HEK293 (cell line): Measurements from ENCODE around the gene C3orf20.

Experiments
- CTCF ChIA-PET: fragments of 350-600 bp; formaldehyde crosslinking; extraction: SDS; loops from one replicate; lab custom pipeline; 2021; ENCODE audit warnings: antibody characterized with exemption; lab: Yijun Ruan, JAX
- POLR2A ChIA-PET: fragments of 300-600 bp; formaldehyde crosslinking; extraction: SDS; loops from one replicate; lab custom pipeline; 2020; ENCODE audit warnings: antibody characterized with exemption, inconsistent platforms; lab: Yijun Ruan, JAX
- H3K27ac ChIP-seq: fragments of 200-500 bp; sonication (Bioruptor generic); 2 replicates; pipeline ENCODE4 v1.5.1; 2014; ENCODE audit warnings: low read depth, low read length, control low read depth, inconsistent platforms; ENCODE audit errors: extremely low read depth
- H3K36me3 ChIP-seq, 2 experiments: fragments of 200-500 bp in 1 of 2; sonication (Bioruptor generic) in 1 of 2; 1 replicate in 1 of 2; 2 replicates in 1 of 2; pipeline ENCODE4 v1.5.1; 2014 to 2017; ENCODE audit warnings: inconsistent platforms in 2 of 2, low read length in 2 of 2; ENCODE audit not compliant: control insufficient read depth in 2 of 2, insufficient read depth in 1 of 2
- H3K4me1 ChIP-seq: fragments of 200-500 bp; sonication (Bioruptor generic); 2 replicates; pipeline ENCODE4 v1.5.1; 2014; ENCODE audit warnings: mild to moderate bottlenecking, low read length, inconsistent platforms; ENCODE audit not compliant: control insufficient read depth, insufficient read depth
- H3K4me3 ChIP-seq: 2 replicates; pipeline ENCODE4 v1.5.1; 2011; ENCODE audit warnings: low read depth, mild to moderate bottlenecking, control low read depth, low read length, moderate library complexity
- H3K9me3 ChIP-seq: fragments of 200-500 bp; sonication (Bioruptor generic); 2 replicates; pipeline ENCODE4 v1.5.1; 2014; ENCODE audit warnings: low read depth, low read length, inconsistent platforms; ENCODE audit not compliant: control insufficient read depth, insufficient read depth
- BCL11A ChIP-seq: fragments of 450-650 bp; formaldehyde crosslinking; IDR thresholded peaks from 2 replicates; pipeline ENCODE4 v1.5.1; 2016; ENCODE audit warnings: low read depth, missing biosample characterization, missing genetic modification characterization
- EGR2 ChIP-seq: fragments of 450-650 bp; formaldehyde crosslinking; IDR thresholded peaks from 2 replicates; pipeline ENCODE4 v1.5.1; 2016; ENCODE audit warnings: low read depth, missing biosample characterization, missing genetic modification characterization
- GLIS2 ChIP-seq: fragments of 450-650 bp; formaldehyde crosslinking; IDR thresholded peaks from 2 replicates; pipeline ENCODE4 v1.5.1; 2016; ENCODE audit warnings: missing biosample characterization, missing genetic modification characterization
- HOXD13 ChIP-seq: sonication (generic); formaldehyde crosslinking; IDR thresholded peaks from 2 replicates; pipeline ENCODE4 v1.8.0; 2022; ENCODE audit warnings: missing genetic modification reagents, borderline replicate concordance
- TCF7L2 ChIP-seq: IDR thresholded peaks from 2 replicates; pipeline ENCODE4 v1.6.1; 2011; ENCODE audit warnings: low read depth, mild to moderate bottlenecking, inconsistent platforms, low read length, moderate library complexity, borderline replicate concordance
- TRIM28 ChIP-seq: IDR thresholded peaks from 2 replicates; pipeline ENCODE4 v1.6.1; 2011; ENCODE audit warnings: low read length, control low read depth, borderline replicate concordance
- YY2 ChIP-seq: fragments of 450-650 bp; formaldehyde crosslinking; IDR thresholded peaks from 2 replicates; pipeline ENCODE4 v1.5.1; 2016; ENCODE audit warnings: missing biosample characterization, missing genetic modification characterization
- ZBTB21 ChIP-seq: fragments of 450-650 bp; formaldehyde crosslinking; IDR thresholded peaks from 2 replicates; pipeline ENCODE4 v1.5.1; 2017; ENCODE audit warnings: missing biosample characterization, missing genetic modification characterization
- ZNF132 ChIP-seq: fragments of 450-650 bp; formaldehyde crosslinking; IDR thresholded peaks from 2 replicates; pipeline ENCODE4 v1.5.1; 2017; ENCODE audit warnings: missing biosample characterization, missing genetic modification characterization, borderline replicate concordance
- ZNF221 ChIP-seq: fragments of 450-650 bp; formaldehyde crosslinking; IDR thresholded peaks from 2 replicates; pipeline ENCODE4 v1.5.1; 2017; ENCODE audit warnings: missing biosample characterization, missing genetic modification characterization, borderline replicate concordance
- ZNF239 ChIP-seq: fragments of 450-650 bp; formaldehyde crosslinking; IDR thresholded peaks from 2 replicates; pipeline ENCODE4 v1.5.1; 2016; ENCODE audit warnings: missing biosample characterization, missing genetic modification characterization
- ZNF426 ChIP-seq: fragments of 450-650 bp; formaldehyde crosslinking; IDR thresholded peaks from 2 replicates; pipeline ENCODE4 v1.5.1; 2017; ENCODE audit warnings: missing biosample characterization, missing genetic modification characterization, mild to moderate bottlenecking, inconsistent platforms, moderate library complexity
- ZNF48 ChIP-seq: fragments of 450-650 bp; formaldehyde crosslinking; IDR thresholded peaks from 2 replicates; pipeline ENCODE4 v1.5.1; 2016; ENCODE audit warnings: missing biosample characterization, missing genetic modification characterization
- ZNF488 ChIP-seq: fragments of 450-650 bp; formaldehyde crosslinking; IDR thresholded peaks from 2 replicates; pipeline ENCODE4 v1.5.1; 2016; ENCODE audit warnings: missing biosample characterization, missing genetic modification characterization
- ZNF510 ChIP-seq: fragments of 450-650 bp; formaldehyde crosslinking; IDR thresholded peaks from 2 replicates; pipeline ENCODE4 v1.5.1; 2018; ENCODE audit warnings: mild to moderate bottlenecking, missing genetic modification characterization, missing biosample characterization; ENCODE audit not compliant: insufficient replicate concordance
- ZNF530 ChIP-seq: fragments of 450-650 bp; formaldehyde crosslinking; IDR thresholded peaks from 2 replicates; pipeline ENCODE4 v1.5.1; 2016; ENCODE audit warnings: low read depth, missing biosample characterization, missing genetic modification characterization
- ZNF549 ChIP-seq: fragments of 450-650 bp; IDR thresholded peaks from 2 replicates; pipeline ENCODE4 v1.5.1; 2018; ENCODE audit warnings: missing biosample characterization, missing genetic modification characterization, mild to moderate bottlenecking, inconsistent platforms, moderate library complexity
- ZNF558 ChIP-seq: fragments of 450-650 bp; formaldehyde crosslinking; IDR thresholded peaks from 2 replicates; pipeline ENCODE4 v1.5.1; 2016; ENCODE audit warnings: missing biosample characterization, missing genetic modification characterization
- ZNF561 ChIP-seq: fragments of 450-650 bp; IDR thresholded peaks from 2 replicates; pipeline ENCODE4 v1.5.1; 2018; ENCODE audit warnings: missing biosample characterization, missing genetic modification characterization, borderline replicate concordance
- ZNF580 ChIP-seq: fragments of 450-650 bp; formaldehyde crosslinking; IDR thresholded peaks from 2 replicates; pipeline ENCODE4 v1.5.1; 2016; ENCODE audit warnings: missing biosample characterization, missing genetic modification characterization
- ZNF596 ChIP-seq: fragments of 450-650 bp; IDR thresholded peaks from 2 replicates; pipeline ENCODE4 v1.5.0; 2018; ENCODE audit warnings: missing biosample characterization, mild to moderate bottlenecking, missing genetic modification characterization, moderate library complexity
- ZNF658 ChIP-seq: fragments of 450-650 bp; formaldehyde crosslinking; IDR thresholded peaks from 2 replicates; pipeline ENCODE4; 2016; ENCODE audit warnings: missing biosample characterization, missing genetic modification characterization
- ZNF747 ChIP-seq: fragments of 450-650 bp; formaldehyde crosslinking; IDR thresholded peaks from 2 replicates; pipeline ENCODE4 v1.5.1; 2016; ENCODE audit warnings: missing biosample characterization, missing genetic modification characterization
- ZNF768 ChIP-seq: fragments of 450-650 bp; formaldehyde crosslinking; IDR thresholded peaks from 2 replicates; pipeline ENCODE4 v1.5.1; 2018; ENCODE audit warnings: missing biosample characterization, mild to moderate bottlenecking, missing genetic modification characterization
- TF ChIP-seq, protein P1 (sequence below): fragments of 450-650 bp; formaldehyde crosslinking; IDR thresholded peaks from 2 replicates; pipeline ENCODE4 v1.5.1; 2016; ENCODE audit warnings: missing biosample characterization, missing genetic modification characterization

The C3orf20 gene

DNA sequence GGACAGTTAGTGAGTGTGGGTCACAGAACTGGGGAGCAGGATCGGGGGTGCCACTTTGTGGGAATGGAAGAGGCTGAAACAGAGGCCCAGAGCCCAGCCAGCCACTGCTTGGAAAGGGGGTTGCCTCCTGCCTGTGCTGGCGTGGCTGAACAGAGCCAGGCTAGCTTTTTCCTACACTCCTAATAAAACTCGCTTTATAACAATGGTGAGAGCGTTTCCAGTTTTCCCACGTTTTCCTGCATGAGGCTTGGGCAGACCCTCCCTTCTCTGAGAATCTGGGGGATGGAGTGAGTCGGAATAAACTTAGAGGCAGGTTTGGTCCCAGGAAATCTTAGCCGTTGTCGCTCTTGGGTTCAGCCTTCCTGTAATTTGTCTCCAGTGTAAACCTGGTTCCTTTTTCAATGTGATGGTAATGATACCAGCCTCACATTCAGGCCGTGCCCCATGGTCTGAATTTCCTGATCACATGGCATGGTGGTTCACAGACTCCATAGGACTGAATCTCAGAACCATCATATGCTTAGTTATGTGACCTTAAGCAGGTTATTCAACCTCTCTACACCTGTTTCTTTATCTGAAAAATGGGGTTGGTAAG is 137.4 kb downstream of the C3orf20 start (continued):
- TF ChIP-seq ZNF48 (tag by site-specific recombination) (no peak), ZNF239 (no peak), ZNF561 (tag by site-specific recombination) (no peak), EGR2 (tag by site-specific recombination) (no peak), ZNF658 (tag by site-specific recombination) (no peak), ZNF530 (tag by site-specific recombination) (no peak), ZNF510 (no peak), YY2 (no peak), ZNF596 (no peak), ZNF558 (tag by site-specific recombination) (no peak), ZNF488 (tag by site-specific recombination) (no peak)

DNA sequence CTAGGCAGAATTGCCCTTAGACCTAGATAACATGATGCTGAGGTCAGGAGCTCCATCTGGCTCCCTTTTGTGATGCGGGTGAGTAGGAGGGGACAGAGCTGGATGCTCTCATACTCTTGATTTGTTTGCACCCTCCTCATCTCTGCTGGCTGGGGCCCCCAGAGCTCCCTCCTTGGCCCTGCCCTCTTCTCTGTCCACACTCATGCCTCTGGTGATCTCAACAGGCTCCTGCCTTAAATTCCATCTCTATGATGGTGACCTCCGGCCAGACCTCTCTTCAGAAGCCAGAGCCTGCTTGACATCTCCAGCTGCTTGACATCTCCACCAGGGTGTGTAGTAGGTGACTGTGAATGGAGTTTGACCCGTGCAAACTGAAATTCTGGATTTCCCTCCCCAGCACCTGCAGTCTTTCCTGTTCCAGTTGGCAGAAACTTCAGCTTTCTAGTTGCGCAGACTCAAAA is 139.5 kb downstream of the C3orf20 start:
- POLR2A ChIA-PET = interaction anchor here (0.7 kb wide), 1 partner anchor 448 kb away, joined by 3 read pairs; no protein-coding TSS in a partner anchor
- H3K36me3 ChIP-seq = no peaks in the 10 kb centered on the region
- H3K4me1 ChIP-seq = no peaks in the 10 kb centered on the region
- no peak overlapping the region for H3K4me3 ChIP-seq
- no peak for TF ChIP-seq TCF7L2
- no peak for TF ChIP-seq HOXD13 (CRISPR knock-in tag)
- TF ChIP-seq GLIS2 (tag by site-specific recombination) = no peak
- TF ChIP-seq ZNF510 = no peak
- no peak for TF ChIP-seq ZBTB21 (tag by site-specific recombination)
- TF ChIP-seq ZNF549 (tag by site-specific recombination) = no peak
- no peak for TF ChIP-seq BCL11A (tag by site-specific recombination)
- no peak for TF ChIP-seq ZNF768
- TF ChIP-seq ZNF580 (tag by site-specific recombination) = no peak
- TF ChIP-seq ZNF221 (tag by site-specific recombination) = no peak
- TF ChIP-seq ZNF747 = no peak
- TF ChIP-seq, protein P1, sequence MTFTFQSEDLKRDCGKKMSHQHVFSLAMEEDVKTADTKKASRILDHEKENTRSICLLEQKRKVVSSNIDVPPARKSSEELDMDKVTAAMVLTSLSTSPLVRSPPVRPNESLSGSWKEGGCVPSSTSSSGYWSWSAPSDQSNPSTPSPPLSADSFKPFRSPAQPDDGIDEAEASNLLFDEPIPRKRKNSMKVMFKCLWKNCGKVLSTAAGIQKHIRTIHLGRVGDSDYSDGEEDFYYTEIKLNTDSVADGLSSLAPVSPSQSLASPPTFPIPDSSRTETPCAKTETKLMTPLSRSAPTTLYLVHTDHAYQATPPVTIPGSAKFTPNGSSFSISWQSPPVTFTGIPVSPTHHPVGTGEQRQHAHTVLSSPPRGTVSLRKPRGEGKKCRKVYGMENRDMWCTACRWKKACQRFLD (tag by site-specific recombination) = no peak
- TF ChIP-seq TRIM28 = no peak
- TF ChIP-seq ZNF132 (tag by site-specific recombination) = no peak
- no peak for TF ChIP-seq ZNF426 (tag by site-specific recombination)
- CTCF ChIA-PET = interaction anchor here (0.6 to 1.7 kb wide), 6 partner anchors 9 to 332 kb away, joined by 4 to 14 read pairs (median 4); no protein-coding TSS in a partner anchor
- no peak overlapping the region for H3K27ac ChIP-seq
- no peaks in the 10 kb centered on the region for H3K9me3 ChIP-seq
